ENCODE results near the gene EGFR. TPM values are rescaled to one million over a fixed set of nuclear protein-coding genes. Genes with fewer than 3 reads are reported as not detected.

Gene EGFR
- total and polyA plus RNA-seq, 2 donors (not counting 1 experiment from before 2014, with no cell fraction given), result 55.3 to 62.8 TPM

GRCh38 chr7:55096323-55096722, 77.5 kb downstream of the EGFR start:
- Histone ChIP-seq H2AFZ (ENCODE audit: low read length) (no peak overlapping the region), H4K20me1 (ENCODE audit: control insufficient read depth, extremely low read depth, insufficient read depth, low read length) (no peaks in the 10 kb centered on the region)

GRCh38 chr7:55097100-55097499, 78.3 kb downstream of the EGFR start:
- Histone ChIP-seq H4K20me1 (ENCODE audit: control insufficient read depth, extremely low read depth, insufficient read depth, low read length) (no peaks in the 10 kb centered on the region), H3K79me2 (ENCODE audit: control insufficient read depth, insufficient read depth, low read length) (peaks cover 78% of the 10 kb centered on the region)
- DNase-seq (ENCODE audit: low read depth in 2 of 2), result no peak

More at GRCh38 chr7:55096323-55096722, 77.5 kb downstream of the EGFR start:
- H3K27ac ChIP-seq (ENCODE audit: insufficient read depth, low read length), result no peak overlapping the region
- TF ChIP-seq CTCF (conservative IDR thresholded peaks at IDR 0.05 in 1 of 2, IDR thresholded peaks at IDR 0.05 in 1 of 2; ENCODE audit: low read depth in 1 of 2, low read length in 2 of 2) (no peak), EZH2 (IDR thresholded peaks at IDR 0.05; ENCODE audit: low read length, missing control alignments) (no peak)
- no peak overlapping the region for H3K9ac ChIP-seq (ENCODE audit: insufficient read depth, low read length)
- H3K4me3 ChIP-seq (replicated peaks in 1 of 4; ENCODE audit: control extremely low read depth in 1 of 4, insufficient read depth in 1 of 4, low read depth in 3 of 4, low read length in 4 of 4), result no peak overlapping the region
- H3K9me3 ChIP-seq (ENCODE audit: control insufficient read depth, insufficient read depth, low read depth, low read length), result no peaks in the 10 kb centered on the region
- H3K36me3 ChIP-seq (ENCODE audit: control insufficient read depth, insufficient read depth, low read length), result peaks cover 2% of the 10 kb centered on the region
- no peak for DNase-seq (ENCODE audit: low read depth in 2 of 2)
- peaks cover 26% of the 10 kb centered on the region for H3K4me1 ChIP-seq (ENCODE audit: control insufficient read depth, extremely low read depth, insufficient read depth, low read length)
- H3K79me2 ChIP-seq (ENCODE audit: control insufficient read depth, insufficient read depth, low read length), result peaks cover 79% of the 10 kb centered on the region
- H3K27me3 ChIP-seq (ENCODE audit: control insufficient read depth, insufficient read depth, low read length), result no peaks in the 10 kb centered on the region
- H3K4me2 ChIP-seq (ENCODE audit: extremely low read depth, insufficient read depth, low read length), result no peak overlapping the region

GRCh38 chr7:55099066-55099820, 80.4 kb downstream of the EGFR start:
- Histone ChIP-seq H3K4me2 (ENCODE audit: extremely low read depth, insufficient read depth, low read length) (peak overlapping the region; percentile 69), H3K79me2 (ENCODE audit: control insufficient read depth, insufficient read depth, low read length) (peaks cover 73% of the 10 kb centered on the region), H4K20me1 (ENCODE audit: control insufficient read depth, extremely low read depth, insufficient read depth, low read length) (no peaks in the 10 kb centered on the region), H3K27ac (ENCODE audit: insufficient read depth, low read length) (peak overlapping the region; percentile 60), H3K4me1 (ENCODE audit: control insufficient read depth, extremely low read depth, insufficient read depth, low read length) (peaks cover 20% of the 10 kb centered on the region), H3K4me3 (replicated peaks in 1 of 4; ENCODE audit: control extremely low read depth in 1 of 4, insufficient read depth in 1 of 4, low read depth in 3 of 4, low read length in 4 of 4) (peak overlapping the region in 1 of 4 experiments; percentile 9), H3K9ac (ENCODE audit: insufficient read depth, low read length) (no peak overlapping the region), H3K27me3 (ENCODE audit: control insufficient read depth, insufficient read depth, low read length) (no peaks in the 10 kb centered on the region), H3K9me3 (ENCODE audit: control insufficient read depth, insufficient read depth, low read depth, low read length) (no peaks in the 10 kb centered on the region), H3K36me3 (ENCODE audit: control insufficient read depth, insufficient read depth, low read length) (peaks cover 4% of the 10 kb centered on the region), H2AFZ (ENCODE audit: low read length) (no peak overlapping the region)
- TF ChIP-seq CTCF (conservative IDR thresholded peaks at IDR 0.05 in 1 of 2, IDR thresholded peaks at IDR 0.05 in 1 of 2; ENCODE audit: low read depth in 1 of 2, low read length in 2 of 2) (no peak), EZH2 (IDR thresholded peaks at IDR 0.05; ENCODE audit: low read length, missing control alignments) (no peak)
- peak in 1 of 2 donors; percentile 64 for DNase-seq (ENCODE audit: low read depth in 2 of 2)

More at GRCh38 chr7:55097100-55097499, 78.3 kb downstream of the EGFR start:
- no peak overlapping the region for H2AFZ ChIP-seq (ENCODE audit: low read length)
- H3K27me3 ChIP-seq (ENCODE audit: control insufficient read depth, insufficient read depth, low read length), result no peaks in the 10 kb centered on the region
- H3K4me2 ChIP-seq (ENCODE audit: extremely low read depth, insufficient read depth, low read length), result no peak overlapping the region
- H3K4me3 ChIP-seq (replicated peaks in 1 of 4; ENCODE audit: control extremely low read depth in 1 of 4, insufficient read depth in 1 of 4, low read depth in 3 of 4, low read length in 4 of 4), result no peak overlapping the region
- no peaks in the 10 kb centered on the region for H3K9me3 ChIP-seq (ENCODE audit: control insufficient read depth, insufficient read depth, low read depth, low read length)
- H3K4me1 ChIP-seq (ENCODE audit: control insufficient read depth, extremely low read depth, insufficient read depth, low read length), result peaks cover 22% of the 10 kb centered on the region
- TF ChIP-seq EZH2 (IDR thresholded peaks at IDR 0.05; ENCODE audit: low read length, missing control alignments) (no peak), CTCF (conservative IDR thresholded peaks at IDR 0.05 in 1 of 2, IDR thresholded peaks at IDR 0.05 in 1 of 2; ENCODE audit: low read depth in 1 of 2, low read length in 2 of 2) (no peak)
- peaks cover 4% of the 10 kb centered on the region for H3K36me3 ChIP-seq (ENCODE audit: control insufficient read depth, insufficient read depth, low read length)
- no peak overlapping the region for H3K27ac ChIP-seq (ENCODE audit: insufficient read depth, low read length)
- H3K9ac ChIP-seq (ENCODE audit: insufficient read depth, low read length), result no peak overlapping the region

Data from fibroblast of lung (primary cell).